DND-41 (cell line): ENCODE data around the gene GPM6B.

ENCODE experiments used
- CTCF ChIP-seq: IDR thresholded peaks from 2 replicates; pipeline ENCODE4 v1.5.1; 2012; ENCODE audit warnings: borderline replicate concordance, low read length, moderate library complexity, mild to moderate bottlenecking; ENCODE audit not compliant: poor library complexity, severe bottlenecking; ENCODE audit errors: extremely low read depth
- EZH2 ChIP-seq: IDR thresholded peaks from 3 replicates; pipeline ENCODE4 v1.6.1; 2012; ENCODE audit warnings: borderline replicate concordance, low read depth, mild to moderate bottlenecking, moderate library complexity, low read length, inconsistent platforms; ENCODE audit not compliant: severe bottlenecking

- TF ChIP-seq EZH2 (no peak), CTCF (no peak)
Observed at GRCh38 chrX:13742397-13743176, 74.3 kb downstream of the GPM6B start.
